ENCODE results near the gene MCEMP1. TPM values are rescaled to one million over a fixed set of nuclear protein-coding genes. Genes with fewer than 3 reads are reported as not detected.

The MCEMP1 gene
- total and polyA plus RNA-seq, 2 experiments from 2014 or later: not detected

DNA sequence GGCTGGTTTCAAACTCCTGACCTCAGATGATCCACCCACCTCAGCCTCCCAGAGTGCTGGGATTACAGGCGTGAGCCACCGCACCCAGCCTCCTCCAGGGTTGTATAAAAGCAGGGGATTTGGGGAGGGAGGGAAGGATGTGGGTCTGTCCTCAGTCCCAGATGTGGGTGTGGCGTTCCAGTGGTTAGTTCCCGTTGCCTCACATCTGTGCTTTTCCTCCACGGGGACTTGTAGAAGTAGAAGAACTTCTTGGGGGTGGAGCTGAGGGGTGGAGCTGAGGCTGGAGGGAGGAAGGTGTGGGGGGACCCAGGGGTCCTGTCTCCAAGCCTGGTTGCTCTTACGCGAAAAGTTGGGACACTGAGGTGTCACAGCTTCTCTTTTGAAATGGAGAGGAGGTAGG is 514 bp upstream of the MCEMP1 start (continued):
- TF ChIP-seq, protein P1, sequence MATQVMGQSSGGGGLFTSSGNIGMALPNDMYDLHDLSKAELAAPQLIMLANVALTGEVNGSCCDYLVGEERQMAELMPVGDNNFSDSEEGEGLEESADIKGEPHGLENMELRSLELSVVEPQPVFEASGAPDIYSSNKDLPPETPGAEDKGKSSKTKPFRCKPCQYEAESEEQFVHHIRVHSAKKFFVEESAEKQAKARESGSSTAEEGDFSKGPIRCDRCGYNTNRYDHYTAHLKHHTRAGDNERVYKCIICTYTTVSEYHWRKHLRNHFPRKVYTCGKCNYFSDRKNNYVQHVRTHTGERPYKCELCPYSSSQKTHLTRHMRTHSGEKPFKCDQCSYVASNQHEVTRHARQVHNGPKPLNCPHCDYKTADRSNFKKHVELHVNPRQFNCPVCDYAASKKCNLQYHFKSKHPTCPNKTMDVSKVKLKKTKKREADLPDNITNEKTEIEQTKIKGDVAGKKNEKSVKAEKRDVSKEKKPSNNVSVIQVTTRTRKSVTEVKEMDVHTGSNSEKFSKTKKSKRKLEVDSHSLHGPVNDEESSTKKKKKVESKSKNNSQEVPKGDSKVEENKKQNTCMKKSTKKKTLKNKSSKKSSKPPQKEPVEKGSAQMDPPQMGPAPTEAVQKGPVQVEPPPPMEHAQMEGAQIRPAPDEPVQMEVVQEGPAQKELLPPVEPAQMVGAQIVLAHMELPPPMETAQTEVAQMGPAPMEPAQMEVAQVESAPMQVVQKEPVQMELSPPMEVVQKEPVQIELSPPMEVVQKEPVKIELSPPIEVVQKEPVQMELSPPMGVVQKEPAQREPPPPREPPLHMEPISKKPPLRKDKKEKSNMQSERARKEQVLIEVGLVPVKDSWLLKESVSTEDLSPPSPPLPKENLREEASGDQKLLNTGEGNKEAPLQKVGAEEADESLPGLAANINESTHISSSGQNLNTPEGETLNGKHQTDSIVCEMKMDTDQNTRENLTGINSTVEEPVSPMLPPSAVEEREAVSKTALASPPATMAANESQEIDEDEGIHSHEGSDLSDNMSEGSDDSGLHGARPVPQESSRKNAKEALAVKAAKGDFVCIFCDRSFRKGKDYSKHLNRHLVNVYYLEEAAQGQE (IDR thresholded peaks at IDR 0.05; ENCODE audit: unreplicated experiment): no peak
- TF ChIP-seq EZH2 (IDR thresholded peaks at IDR 0.05; ENCODE audit: low read depth, unreplicated experiment) (no peak), ZNF114 (CRISPR knock-in tag; IDR thresholded peaks at IDR 0.05) (no peak), EZH2phosphoT487 (IDR thresholded peaks at IDR 0.05; ENCODE audit: unreplicated experiment) (no peak), CREB1 (CRISPR knock-in tag; IDR thresholded peaks at IDR 0.05; ENCODE audit: low read depth) (no peak), ETS1 (IDR thresholded peaks at IDR 0.05) (no peak)

- Mint-ChIP-seq H3K4me3 (no peak overlapping the region), H3K27me3 (ENCODE audit: insufficient read depth, low read depth, poor library complexity) (peaks cover 26% of the 10 kb centered on the region), H3K36me3 (ENCODE audit: low read depth) (peaks cover 8% of the 10 kb centered on the region), H3K4me1 (peaks cover 4% of the 10 kb centered on the region; the same call in 1 of the 3 replicates), H3K9me3 (peaks cover 6% of the 10 kb centered on the region), H3K27ac (no peak overlapping the region)
- ATAC-seq: no peak
- 0 out of 2 replicates have a peak, but pooled peaks cover 3% of the 10 kb centered on the region for H3F3A ChIP-seq (replicated peaks; ENCODE audit: low read depth)
- H3K79me2 ChIP-seq (replicated peaks; ENCODE audit: insufficient read depth): 0 out of 2 replicates have a peak, but pooled peaks cover 3% of the 10 kb centered on the region
- peaks cover 10% of the 10 kb centered on the region; the same call in 1 of the 2 replicates for H3K27me3 ChIP-seq (ENCODE audit: insufficient read depth)
- no peak for DNase-seq (ENCODE audit: low spot score)
- no peak overlapping the region for H2AFZ ChIP-seq
- no peaks in the 10 kb centered on the region; the same call in 1 of the 2 replicates for H3K36me3 ChIP-seq (ENCODE audit: insufficient read depth)
- H3K4me3 ChIP-seq: no peak overlapping the region
- no peak overlapping the region for H3K27ac ChIP-seq (ENCODE audit: low read depth)
- H3K9me2 ChIP-seq (ENCODE audit: insufficient read depth): no peaks in the 10 kb centered on the region
- H3K4me1 ChIP-seq (ENCODE audit: insufficient read depth): no peaks in the 10 kb centered on the region
- peaks cover 3% of the 10 kb centered on the region; the same call in 1 of the 2 replicates for H4K20me1 ChIP-seq (replicated peaks; ENCODE audit: insufficient read depth)
- H3K4me2 ChIP-seq: no peak overlapping the region
- TF ChIP-seq STAT1 (IDR thresholded peaks at IDR 0.05; ENCODE audit: unreplicated experiment): no peak
- TF ChIP-seq, protein P2, sequence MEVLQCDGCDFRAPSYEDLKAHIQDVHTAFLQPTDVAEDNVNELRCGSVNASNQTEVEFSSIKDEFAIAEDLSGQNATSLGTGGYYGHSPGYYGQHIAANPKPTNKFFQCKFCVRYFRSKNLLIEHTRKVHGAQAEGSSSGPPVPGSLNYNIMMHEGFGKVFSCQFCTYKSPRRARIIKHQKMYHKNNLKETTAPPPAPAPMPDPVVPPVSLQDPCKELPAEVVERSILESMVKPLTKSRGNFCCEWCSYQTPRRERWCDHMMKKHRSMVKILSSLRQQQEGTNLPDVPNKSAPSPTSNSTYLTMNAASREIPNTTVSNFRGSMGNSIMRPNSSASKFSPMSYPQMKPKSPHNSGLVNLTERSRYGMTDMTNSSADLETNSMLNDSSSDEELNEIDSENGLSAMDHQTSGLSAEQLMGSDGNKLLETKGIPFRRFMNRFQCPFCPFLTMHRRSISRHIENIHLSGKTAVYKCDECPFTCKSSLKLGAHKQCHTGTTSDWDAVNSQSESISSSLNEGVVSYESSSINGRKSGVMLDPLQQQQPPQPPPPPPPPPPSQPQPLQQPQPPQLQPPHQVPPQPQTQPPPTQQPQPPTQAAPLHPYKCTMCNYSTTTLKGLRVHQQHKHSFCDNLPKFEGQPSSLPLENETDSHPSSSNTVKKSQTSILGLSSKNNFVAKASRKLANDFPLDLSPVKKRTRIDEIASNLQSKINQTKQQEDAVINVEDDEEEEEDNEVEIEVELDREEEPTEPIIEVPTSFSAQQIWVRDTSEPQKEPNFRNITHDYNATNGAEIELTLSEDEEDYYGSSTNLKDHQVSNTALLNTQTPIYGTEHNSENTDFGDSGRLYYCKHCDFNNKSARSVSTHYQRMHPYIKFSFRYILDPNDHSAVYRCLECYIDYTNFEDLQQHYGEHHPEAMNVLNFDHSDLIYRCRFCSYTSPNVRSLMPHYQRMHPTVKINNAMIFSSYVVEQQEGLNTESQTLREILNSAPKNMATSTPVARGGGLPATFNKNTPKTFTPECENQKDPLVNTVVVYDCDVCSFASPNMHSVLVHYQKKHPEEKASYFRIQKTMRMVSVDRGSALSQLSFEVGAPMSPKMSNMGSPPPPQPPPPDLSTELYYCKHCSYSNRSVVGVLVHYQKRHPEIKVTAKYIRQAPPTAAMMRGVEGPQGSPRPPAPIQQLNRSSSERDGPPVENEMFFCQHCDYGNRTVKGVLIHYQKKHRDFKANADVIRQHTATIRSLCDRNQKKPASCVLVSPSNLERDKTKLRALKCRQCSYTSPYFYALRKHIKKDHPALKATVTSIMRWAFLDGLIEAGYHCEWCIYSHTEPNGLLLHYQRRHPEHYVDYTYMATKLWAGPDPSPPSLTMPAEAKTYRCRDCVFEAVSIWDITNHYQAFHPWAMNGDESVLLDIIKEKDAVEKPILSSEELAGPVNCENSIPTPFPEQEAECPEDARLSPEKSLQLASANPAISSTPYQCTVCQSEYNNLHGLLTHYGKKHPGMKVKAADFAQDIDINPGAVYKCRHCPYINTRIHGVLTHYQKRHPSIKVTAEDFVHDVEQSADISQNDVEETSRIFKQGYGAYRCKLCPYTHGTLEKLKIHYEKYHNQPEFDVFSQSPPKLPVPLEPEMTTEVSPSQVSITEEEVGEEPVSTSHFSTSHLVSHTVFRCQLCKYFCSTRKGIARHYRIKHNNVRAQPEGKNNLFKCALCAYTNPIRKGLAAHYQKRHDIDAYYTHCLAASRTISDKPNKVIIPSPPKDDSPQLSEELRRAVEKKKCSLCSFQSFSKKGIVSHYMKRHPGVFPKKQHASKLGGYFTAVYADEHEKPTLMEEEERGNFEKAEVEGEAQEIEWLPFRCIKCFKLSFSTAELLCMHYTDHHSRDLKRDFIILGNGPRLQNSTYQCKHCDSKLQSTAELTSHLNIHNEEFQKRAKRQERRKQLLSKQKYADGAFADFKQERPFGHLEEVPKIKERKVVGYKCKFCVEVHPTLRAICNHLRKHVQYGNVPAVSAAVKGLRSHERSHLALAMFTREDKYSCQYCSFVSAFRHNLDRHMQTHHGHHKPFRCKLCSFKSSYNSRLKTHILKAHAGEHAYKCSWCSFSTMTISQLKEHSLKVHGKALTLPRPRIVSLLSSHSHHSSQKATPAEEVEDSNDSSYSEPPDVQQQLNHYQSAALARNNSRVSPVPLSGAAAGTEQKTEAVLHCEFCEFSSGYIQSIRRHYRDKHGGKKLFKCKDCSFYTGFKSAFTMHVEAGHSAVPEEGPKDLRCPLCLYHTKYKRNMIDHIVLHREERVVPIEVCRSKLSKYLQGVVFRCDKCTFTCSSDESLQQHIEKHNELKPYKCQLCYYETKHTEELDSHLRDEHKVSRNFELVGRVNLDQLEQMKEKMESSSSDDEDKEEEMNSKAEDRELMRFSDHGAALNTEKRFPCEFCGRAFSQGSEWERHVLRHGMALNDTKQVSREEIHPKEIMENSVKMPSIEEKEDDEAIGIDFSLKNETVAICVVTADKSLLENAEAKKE (CRISPR knock-in tag; IDR thresholded peaks at IDR 0.05): no peak
- no peak for TF ChIP-seq ETS1 (IDR thresholded peaks at IDR 0.05)
- no peak for TF ChIP-seq JUNB (IDR thresholded peaks at IDR 0.05; ENCODE audit: unreplicated experiment)
- no peak for TF ChIP-seq POLR2AphosphoS5 (IDR thresholded peaks at IDR 0.05; ENCODE audit: low read depth)
- no peak for TF ChIP-seq NANOG (IDR thresholded peaks at IDR 0.05; ENCODE audit: borderline replicate concordance)
- no peak for TF ChIP-seq EZH2 (IDR thresholded peaks at IDR 0.05; ENCODE audit: low read depth, unreplicated experiment)
Observed at GRCh38 chr19:7677669-7678311, 900 bp downstream of the MCEMP1 start.

Measured in GM23338 (cell line).